Measurements from ENCODE around the gene MRPL36.
"Not testable (repeated sequence)": the region's sequence is repeated elsewhere in the genome, so short reads cannot be mapped to it uniquely, and the experiment has no call there.

The MRPL36 gene

GRCh38 chr5:1831677-1832313, 32.2 kb upstream of the MRPL36 start:
- no peak for FAIRE-seq

- FAIRE-seq: no peak
Measured at GRCh38 chr5:1831257-1831656, 31.6 kb upstream of the MRPL36 start.

- FAIRE-seq: no peak
Measured at GRCh38 chr5:1830571-1831228, 31.1 kb upstream of the MRPL36 start.

GRCh38 chr5:1827886-1828397, 28.3 kb upstream of the MRPL36 start:
- FAIRE-seq: no peak

- FAIRE-seq: no peak
Measured at GRCh38 chr5:1827025-1827885, 27.6 kb upstream of the MRPL36 start.

- FAIRE-seq: no peak
Measured at GRCh38 chr5:1826235-1826980, 26.8 kb upstream of the MRPL36 start.

- no peak for FAIRE-seq
Measured at GRCh38 chr5:1824903-1825841, 25.5 kb upstream of the MRPL36 start.

GRCh38 chr5:1824109-1824821, 24.6 kb upstream of the MRPL36 start:
- no peak for FAIRE-seq

- FAIRE-seq: no peak
Measured at GRCh38 chr5:1823381-1824034, 23.9 kb upstream of the MRPL36 start.

- no peak for FAIRE-seq
Measured at GRCh38 chr5:1821862-1822261, 22.2 kb upstream of the MRPL36 start.

GRCh38 chr5:1820926-1821325, 21.3 kb upstream of the MRPL36 start:
- FAIRE-seq: no peak

GRCh38 chr5:1820381-1820780, 20.7 kb upstream of the MRPL36 start:
- no peak for FAIRE-seq

- FAIRE-seq: no peak
Measured at GRCh38 chr5:1819458-1819857, 19.8 kb upstream of the MRPL36 start.

GRCh38 chr5:1818784-1819183, 19.1 kb upstream of the MRPL36 start:
- no peak for FAIRE-seq

- FAIRE-seq: no peak
Measured at GRCh38 chr5:1817261-1818043, 17.8 kb upstream of the MRPL36 start.

- FAIRE-seq: not testable (repeated sequence)
Measured at GRCh38 chr5:1816495-1817089, 17.0 kb upstream of the MRPL36 start.

GRCh38 chr5:1815881-1816292, 16.2 kb upstream of the MRPL36 start:
- FAIRE-seq: no peak

GRCh38 chr5:1815071-1815786, 15.6 kb upstream of the MRPL36 start:
- no peak for FAIRE-seq
